ENCODE data around the gene MCRIP1.

Gene MCRIP1

DNA sequence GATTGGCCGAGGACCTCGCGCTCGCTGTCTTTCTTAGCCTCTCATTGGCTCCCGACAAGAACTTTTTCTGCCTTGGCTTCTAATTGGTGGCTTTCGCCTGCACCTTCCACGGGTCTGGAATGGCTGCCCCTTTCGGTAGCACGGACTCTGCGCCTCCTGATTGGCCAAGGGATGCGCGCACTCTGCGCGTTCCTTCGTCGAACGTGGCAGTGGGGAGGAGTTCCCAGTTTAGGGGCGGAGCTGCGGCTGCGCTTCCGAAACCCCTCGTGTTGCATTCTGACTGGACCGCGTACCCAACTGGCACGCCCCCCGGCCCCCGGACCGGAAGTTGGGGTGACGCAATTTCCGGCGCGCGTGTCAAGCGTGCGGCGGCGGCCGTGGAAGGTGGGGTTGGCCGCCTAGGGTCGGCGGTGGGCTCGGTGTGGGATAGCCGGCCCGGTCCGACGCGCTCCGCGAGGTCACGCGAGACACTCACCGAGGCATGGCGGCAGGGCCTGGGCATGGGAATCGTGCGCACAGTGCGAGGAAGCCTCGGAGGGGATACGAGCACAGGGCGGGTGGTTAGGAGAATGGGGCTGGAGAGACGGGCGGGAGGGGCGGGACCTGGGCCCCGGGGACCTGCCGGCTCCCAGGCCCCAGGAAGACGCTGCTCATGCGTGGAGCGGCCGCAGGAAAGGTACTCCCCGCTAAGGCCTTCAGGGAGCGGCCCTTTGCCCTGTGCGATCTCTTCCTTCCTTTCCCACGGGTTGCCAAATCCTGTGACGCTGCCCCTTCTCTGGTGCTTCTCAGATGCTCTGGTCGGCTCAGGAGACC is 27.9 kb upstream of the MCRIP1 start:
- in situ Hi-C loops (cut with HindIII; ENCODE audit: low sequenced_read_pairs): no loop called here

DNA sequence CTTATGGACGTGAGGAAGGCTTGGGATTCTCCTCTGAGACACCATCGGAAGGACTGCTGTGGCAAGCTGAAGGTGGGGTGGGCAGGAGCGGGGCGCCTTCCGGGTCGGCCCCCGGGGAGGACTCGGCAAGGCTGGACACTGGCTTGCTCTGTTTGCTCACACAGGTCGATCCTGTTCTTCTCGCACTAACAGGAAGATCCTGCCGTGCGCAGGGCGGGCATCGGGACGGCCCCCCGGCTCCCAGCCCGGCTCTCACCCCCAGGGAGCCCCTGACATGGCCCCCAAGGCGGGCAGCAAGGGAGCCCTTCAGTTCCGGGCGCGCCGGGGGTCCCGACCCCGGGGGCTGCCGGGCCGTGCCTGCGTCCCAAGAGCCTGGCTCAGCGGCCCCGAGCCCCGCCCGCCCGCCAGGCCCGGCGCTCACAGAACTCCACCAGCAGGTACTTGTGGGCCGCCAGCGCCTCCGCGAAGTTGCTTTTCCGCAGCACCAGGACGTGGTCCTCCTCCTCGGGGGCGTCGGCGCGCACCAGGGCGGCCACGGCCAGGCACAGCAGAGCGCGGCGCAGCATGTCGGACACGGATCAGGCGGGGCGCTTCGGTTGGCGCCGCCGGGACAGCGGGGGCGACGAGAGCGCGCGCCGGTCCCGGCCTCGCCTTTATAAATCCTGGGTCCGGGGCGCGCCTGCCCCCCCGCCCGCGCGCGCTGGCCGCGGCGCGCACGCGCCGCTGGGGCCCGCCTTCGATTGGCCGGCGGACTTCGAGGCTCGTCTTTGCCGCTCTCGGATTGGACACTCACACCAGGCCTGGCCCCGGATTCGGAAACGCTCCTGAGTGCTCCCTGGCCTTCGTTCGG is 27.0 kb upstream of the MCRIP1 start, which contains the start of gene P4HB:
Gene P4HB, minus strand, starts transcription at position 630 of the 850 bp plus-strand sequence. Its CDS starts 64 bp downstream, at position 566.
- in situ Hi-C loops (cut with HindIII; ENCODE audit: low sequenced_read_pairs): no loop called here

DNA sequence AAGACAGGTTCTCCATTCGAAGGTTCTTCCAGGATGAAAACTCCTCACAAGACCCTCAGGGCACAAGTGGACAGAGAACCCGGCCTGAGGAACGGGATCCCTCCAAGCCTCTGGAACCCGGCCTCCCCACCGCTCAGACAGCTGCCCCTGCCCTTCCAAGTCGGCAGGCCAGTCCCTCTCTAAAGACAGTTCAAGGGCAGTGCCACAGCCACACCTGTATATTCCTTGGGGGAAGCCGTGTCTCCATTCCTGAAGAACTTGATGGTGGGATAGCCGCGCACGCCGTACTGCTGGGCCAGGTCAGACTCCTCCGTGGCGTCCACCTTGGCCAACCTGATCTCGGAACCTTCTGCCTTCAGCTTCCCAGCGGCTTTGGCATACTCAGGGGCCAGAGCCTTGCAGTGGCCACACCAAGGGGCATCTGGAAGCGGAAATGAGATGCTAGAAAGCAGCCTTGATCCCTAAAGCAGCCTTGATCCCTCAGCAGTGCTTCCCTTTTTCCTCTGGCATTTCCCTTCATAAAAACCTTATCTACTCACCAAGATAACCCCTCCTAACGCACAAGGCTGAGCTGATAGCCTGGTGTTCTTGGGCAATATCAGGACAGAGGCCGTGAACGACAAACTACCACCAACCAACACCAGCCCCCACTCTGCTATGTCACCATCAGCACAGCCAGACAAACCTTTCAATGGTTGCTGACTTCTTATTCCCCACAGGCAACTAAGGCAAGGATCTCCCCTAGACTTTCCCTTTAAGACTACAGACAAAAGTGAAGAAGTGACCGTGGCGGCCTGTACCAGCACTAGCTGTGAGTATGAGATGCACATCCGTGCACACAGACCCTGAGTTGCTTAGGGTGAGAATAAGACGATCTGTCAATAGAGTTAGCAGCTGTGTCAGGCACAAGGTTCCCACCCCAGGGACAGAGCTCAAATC is 26.1 kb upstream of the MCRIP1 start:
- in situ Hi-C loops (cut with HindIII; ENCODE audit: low sequenced_read_pairs): no loop called here

DNA sequence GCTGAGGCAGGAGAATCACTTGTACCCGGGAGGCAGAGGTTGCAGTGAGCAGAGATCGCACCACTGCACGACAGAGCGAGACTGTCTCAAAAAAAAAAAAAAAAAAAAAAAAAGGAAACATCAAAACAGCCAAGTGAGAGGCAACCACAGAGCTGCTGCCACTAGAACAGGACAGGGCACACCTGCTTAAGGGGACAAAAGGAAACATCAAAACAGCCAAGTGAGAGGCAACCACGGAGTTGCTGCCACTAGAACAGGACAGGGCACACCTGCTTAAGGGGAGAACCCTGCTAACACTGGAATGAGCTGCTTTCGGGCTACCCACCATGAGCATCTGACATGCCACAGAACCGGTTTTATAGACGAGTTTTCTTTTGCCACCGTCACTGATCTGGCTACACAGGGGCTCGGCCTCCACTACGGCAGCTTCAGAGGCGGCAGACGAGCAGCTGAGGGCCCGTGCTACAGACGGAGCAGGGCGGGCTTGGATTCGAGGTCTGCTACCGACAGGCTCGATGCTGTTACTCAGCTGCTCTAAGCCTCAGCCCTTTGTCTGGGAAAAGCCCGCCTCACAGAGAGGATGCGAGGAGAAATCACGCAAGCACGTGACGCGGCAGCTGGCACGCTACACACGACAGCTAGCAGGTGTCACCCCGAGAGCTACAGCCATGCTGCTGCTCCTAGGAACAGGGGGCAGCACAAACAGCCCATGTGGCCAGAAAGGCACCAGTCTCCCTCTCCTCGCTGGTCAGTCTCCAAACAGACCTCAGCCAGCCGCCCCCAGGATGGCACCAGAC is 25.3 kb upstream of the MCRIP1 start:
- in situ Hi-C loops (cut with HindIII; ENCODE audit: low sequenced_read_pairs): no loop called here

DNA sequence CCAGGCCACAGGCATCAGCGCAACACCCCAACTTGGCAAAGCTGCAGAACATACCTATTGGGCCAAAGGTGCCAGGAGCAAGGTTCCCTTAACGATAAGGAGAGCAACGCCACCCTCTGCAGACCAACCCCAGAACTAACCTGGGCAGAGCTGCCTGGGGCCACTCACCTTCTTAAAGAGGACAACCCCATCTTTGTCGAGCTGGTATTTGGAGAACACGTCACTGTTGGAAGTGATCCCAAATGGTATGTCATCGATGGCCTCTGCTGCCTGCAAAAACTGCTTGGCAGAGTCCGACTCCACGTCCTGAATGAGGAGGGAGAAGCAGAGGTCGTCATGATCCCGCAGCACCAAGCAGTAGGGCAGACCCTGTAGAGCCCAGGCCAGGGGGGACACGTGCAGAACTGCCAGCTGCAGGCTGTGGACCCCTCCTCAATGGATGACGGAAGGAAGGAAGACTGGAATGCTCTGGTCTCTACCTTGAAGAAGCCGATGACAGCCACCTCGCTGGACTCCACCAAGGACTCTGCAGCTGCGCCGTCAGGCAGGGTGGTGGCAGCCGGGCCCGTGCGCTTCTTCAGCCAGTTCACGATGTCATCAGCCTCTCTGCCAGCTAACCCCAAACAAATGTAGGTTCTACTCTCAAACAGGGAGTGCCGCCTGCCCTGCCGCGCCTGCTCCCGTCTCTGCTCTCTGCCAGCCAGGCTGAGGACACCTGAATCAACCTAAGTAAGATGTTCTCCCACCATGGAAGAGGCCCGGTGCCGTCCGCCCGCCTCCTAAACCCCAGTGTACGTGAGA is 22.1 kb upstream of the MCRIP1 start:
- in situ Hi-C loops (cut with HindIII; ENCODE audit: low sequenced_read_pairs): no loop called here

DNA sequence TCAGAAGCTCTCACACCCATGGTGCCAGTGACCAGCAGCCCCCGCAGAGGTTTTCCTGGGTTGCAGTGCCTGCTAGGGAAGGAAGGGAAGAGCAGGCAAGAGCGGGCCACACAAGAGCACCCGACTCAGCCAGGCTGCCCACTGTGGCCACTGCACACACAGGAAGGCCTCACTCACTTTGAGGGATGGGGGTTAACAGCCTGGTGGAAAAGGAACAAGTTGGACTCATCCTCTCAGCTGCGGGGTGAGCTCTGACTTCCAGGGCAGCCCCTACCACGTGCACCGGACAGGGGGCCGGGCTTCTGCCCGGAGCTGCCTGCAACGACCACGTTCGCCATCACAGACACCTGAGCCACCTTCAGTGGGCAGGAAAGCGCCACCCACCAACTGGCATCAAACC is 19.1 kb upstream of the MCRIP1 start:
- in situ Hi-C loops (cut with HindIII; ENCODE audit: low sequenced_read_pairs): no loop called here

DNA sequence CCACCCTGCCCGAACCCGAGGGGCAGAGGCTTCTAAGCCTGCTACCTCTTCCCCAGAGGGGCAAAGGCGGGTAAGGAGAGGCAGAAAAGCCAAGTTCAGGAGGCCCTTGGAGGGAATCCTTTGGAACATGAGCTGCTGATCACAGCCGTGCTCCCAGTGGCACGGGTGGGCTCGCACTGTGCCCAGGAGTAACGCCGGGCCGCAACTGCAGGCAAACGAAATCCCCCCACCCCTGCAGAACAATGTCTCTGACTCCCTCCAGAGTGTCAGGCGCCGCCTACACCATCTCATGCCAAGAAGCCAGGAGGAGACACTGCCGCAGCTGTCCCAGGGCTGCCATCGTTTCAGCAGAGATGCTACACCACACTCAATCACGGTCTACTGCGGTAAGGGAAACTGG is 18.3 kb upstream of the MCRIP1 start:
- in situ Hi-C loops (cut with HindIII; ENCODE audit: low sequenced_read_pairs): no loop called here

DNA sequence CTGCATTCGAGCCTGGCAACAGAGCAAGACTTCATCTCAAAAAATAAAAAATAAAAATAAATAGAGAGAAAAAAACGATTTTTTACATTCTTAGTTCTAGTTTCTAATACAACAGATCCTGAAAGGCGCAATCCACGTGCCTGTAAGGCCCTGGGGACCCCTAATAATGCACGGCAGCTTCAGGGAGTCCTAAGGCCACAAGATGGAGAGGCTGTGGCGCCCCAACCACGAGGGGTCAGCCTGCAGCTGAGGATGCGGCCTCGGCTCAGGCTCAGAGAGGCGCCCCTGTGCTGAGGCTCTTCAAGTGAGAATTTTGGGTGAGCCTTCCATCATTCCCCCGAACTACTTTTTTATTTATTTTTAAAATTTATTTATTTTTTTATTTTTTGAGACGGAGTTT is 16.4 kb upstream of the MCRIP1 start:
- in situ Hi-C loops (cut with HindIII; ENCODE audit: low sequenced_read_pairs): no loop called here

DNA sequence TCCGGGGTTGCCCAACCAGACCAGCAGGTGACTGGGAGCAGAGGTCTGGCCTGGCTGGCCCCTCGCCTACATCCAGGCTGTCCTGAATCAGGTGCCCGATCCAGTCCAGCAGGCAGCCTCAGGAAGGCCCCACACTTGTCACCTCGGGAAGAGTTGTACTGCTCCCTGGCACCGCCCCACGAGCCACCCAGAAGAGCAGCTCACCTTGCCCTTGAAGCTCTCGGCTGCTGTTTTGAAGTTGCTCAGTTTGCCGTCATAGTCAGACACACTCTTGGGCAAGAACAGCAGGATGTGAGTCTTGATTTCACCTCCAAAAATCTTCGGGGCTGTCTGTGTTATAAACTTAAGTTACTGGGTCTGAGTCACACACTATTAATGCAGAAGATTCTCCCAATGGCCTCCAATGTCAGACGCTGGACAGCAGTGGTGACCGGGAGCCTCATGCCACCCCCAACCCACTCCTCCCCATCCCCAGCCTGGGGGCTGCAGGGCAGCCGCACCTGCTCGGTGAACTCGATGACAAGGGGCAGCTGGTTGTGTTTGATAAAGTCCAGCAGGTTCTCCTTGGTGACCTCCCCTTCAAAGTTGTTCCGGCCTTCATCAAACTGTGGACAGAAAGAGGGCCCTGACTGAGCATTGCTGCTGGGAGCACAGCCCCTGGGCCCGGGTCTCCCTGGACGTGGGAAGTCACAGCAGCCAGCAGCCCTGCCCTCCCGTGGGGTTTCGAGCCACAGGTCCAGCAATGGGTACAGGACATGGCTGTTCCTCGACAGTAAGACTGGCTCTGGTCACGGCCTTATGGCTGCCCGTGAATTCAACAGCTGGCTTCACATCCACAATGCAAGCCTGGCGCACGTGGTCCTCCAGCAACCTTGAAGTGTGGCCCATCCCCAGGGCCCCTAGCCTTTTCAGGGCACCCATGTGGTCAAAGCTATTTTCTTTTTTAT is 13.9 kb upstream of the MCRIP1 start:
- in situ Hi-C loops (cut with HindIII; ENCODE audit: low sequenced_read_pairs): no loop called here

DNA sequence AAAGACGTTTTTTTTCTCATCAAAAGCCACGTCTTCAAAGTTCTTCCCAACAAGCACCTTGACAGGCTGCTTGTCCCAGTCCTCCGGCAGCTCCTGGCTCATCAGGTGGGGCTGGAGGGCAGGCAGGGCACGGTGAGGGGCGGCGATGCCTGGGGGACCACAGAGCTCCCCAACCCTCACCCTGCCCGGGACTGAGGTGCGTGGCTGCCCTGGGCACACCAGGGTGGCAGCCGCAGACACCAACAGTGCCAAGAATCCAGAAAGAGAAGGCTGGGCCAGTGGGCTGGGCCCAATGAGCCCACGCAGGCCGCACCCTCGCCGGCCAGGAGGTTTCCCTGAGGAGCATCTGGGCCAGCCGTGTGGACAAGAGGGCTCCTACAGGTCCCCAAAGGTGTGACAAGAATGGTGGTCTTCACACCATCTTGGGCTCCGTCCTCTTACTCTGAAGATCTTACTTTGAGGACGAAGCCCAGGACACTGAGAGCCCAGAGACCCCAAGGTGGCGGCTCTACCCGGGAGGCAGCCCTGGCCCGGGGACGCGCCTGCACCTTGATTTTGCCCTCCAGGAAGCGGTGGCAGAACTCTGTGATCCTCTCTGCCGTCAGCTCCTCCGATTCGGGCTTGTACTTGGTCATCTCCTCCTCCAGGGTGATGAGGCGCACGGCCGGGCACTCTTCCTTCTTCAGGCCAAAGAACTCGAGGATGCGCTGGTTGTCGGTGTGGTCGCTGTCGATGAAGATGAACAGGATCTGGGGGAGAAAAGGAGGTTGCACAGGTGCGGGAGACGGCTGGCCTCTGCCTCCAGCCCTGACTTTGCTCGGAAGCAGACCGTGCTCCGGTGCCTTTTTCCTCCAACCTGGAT is 13.0 kb upstream of the MCRIP1 start:
- in situ Hi-C loops (cut with HindIII; ENCODE audit: low sequenced_read_pairs): no loop called here

DNA sequence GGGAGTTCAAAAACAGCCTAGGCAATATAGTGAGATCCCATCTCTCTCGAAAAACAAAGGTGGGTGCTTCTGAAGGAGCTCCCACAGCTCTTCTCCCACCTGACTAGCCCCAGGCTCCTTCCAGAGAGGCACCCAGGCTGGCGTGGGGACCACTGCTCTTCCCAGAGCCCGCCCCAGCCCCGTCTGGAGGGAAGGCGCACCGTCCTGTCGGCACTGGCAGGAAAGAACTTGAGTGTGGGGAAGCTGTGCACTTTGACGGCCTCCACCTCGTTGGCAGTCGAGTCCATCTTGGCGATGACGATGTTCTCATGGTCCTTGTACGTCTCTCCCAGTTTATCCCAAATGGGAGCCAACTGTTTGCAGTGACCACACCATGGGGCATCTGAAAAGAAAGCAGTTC is 12.3 kb upstream of the MCRIP1 start:
- in situ Hi-C loops (cut with HindIII; ENCODE audit: low sequenced_read_pairs): no loop called here

DNA sequence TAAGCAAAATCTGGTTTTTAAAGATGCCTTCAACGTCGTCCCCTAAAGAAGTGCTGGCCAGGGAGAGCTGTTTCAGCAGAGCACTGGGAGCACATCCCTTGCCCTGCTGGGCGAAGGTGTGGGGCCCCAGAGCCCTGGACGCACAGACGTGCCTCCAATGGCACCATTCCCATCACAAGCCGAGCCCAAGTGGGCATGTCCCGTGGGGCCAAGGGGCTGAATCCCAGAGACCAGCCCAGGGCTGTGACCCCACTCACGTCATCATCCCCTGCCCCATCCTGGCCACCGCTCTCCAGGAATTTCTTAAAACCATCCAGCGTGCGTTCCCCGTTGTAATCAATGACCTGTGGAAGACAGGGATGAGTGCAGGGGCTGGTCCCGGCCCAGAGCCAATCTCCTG is 11.8 kb upstream of the MCRIP1 start:
- in situ Hi-C loops (cut with HindIII; ENCODE audit: low sequenced_read_pairs): no loop called here

DNA sequence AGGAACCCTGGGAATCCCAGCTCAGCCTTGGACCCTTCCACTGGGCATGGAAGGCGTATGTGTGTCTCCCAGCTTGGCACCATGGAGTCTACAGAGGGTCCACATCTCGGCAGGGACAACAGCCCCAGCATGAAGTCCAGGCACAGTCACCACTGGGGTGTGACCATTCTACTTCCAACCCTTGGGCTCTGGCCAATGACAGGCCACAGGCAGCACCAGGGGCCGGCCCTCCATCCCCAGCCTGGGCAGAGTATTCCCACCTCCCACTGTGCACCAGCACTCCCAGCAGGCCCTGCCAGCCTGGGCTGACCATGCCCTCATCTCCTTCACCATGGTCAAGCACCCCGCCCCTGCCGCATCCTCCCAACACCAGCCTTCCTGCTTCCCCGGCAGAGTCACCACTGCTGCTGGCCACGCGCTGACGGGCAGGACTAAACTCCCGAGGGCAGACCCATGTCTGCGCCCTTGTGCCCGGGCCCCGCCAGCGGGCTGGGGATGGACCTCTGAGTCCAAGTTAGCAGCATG is 11.3 kb upstream of the MCRIP1 start:
- in situ Hi-C loops (cut with HindIII; ENCODE audit: low sequenced_read_pairs): no loop called here

DNA sequence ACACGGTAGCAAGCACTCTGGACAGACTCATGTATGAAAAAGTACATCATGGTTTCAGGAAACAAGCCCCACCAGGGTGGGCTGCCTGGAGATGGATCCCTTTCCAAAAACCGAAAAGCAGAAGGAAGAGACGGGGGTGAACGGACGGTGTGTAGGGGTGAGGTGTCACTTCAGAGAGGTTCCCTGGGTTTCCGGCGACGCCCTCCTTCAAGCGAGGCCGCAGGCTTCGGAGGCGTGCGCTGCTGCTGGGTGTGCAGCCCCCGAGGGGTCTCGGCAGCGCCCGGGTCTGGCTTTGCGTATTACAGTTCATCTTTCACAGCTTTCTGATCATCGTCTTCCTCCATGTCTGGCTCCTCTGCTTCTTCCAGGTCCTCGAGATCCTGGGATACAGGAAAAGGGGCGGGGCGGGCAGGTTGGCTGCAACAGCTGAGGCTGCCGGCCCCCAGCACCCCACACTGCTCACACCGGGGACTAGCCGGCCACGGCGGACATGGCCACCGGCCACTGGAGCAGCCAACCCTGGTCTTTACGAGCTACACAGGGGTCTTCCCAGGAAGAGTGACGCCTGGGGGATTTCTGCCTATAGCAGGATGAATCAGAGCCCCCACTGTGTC is 10.7 kb upstream of the MCRIP1 start:
- in situ Hi-C loops (cut with HindIII; ENCODE audit: low sequenced_read_pairs): no loop called here

DNA sequence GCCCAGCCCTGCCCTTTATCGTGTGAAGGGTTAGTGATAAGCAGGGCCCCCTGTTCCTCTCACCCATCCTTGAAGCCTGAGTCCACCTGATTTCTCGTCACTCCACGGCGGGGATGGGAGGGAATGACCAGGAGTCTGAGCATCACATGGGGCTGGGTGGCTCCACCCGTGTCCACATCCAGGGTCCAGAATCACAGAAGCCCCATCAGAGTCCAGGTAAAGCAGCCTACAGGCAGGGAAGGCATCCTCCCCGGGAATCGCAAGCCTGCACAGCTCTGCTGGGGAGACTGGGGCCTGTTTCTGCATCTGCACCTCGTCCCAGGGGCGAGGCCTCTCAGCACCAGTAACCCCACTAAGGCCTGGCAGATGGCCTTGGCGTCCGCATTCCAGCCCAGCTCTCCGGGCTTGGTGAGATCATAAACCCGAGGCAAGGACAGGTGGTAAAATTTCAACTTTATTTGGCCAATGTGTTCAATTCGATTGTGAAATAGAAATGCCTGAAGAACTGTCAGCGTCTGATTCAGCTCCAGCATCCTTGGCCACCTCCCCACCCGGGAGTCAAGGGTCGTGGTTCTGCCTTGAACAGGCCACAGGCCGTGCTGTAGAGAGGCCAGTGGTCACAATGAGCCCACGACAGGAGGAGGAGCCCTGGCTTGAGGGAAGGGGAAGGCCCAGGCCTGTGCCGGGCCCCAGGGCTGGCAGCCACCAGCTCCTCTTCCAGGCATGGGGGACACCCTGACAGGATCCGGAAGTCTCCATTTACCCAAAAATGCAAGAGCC is 9.8 kb upstream of the MCRIP1 start:
- in situ Hi-C loops (cut with HindIII; ENCODE audit: low sequenced_read_pairs): no loop called here

DNA sequence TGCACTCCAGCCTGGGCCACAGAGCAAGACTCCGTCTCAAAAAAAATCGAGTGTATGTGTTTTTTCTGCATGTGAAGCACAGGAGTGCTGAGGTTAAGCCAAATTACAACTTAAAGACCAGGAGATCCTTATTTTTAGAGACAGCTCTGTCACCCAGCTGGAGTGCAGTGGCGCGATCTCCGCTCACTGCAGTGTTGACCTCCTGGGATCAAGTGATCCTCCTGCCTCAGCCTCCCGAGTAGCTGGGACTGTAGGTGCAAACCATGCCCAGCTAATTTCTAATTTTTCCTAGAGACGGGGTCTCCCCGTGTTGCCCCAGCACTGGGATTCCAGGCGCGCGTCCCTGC is 9.3 kb upstream of the MCRIP1 start:
- in situ Hi-C loops (cut with HindIII; ENCODE audit: low sequenced_read_pairs): no loop called here
